ENCODE measurements around the gene BNIPL. TPM values are rescaled to one million over a fixed set of nuclear protein-coding genes. Genes with fewer than 3 reads are reported as not detected.

Gene BNIPL
- total and polyA plus RNA-seq, 5 experiments from 2014 or later, result 0.15 to 5.3 (median 2.1) TPM; not detected in 1

GRCh38 chr1:151047925-151048644, 11.7 kb downstream of the BNIPL start:
- Mint-ChIP-seq H3K4me1 (peaks cover 26 to 76% (median 73%) of the 10 kb centered on the region in 4 donors), H3K27ac (peak overlapping the region; percentile 70 to 99 (median 93)), H3K4me3 (peak overlapping the region; percentile 88 to 94 (median 93)), H3K36me3 (peaks cover 6 to 28% (median 8%) of the 10 kb centered on the region in 3 donors), H3K27me3 (no peaks in the 10 kb centered on the region), H3K9me3 (no peaks in the 10 kb centered on the region)
- DNase-seq (peak; percentile 37 to 80 (median 60)), ATAC-seq (peak; percentile 73 to 83)
- POLR2A ChIA-PET, result interaction anchor here (0.5 to 9.7 kb wide), 16 partner anchors 10 to 691 kb away, joined by 3 to 264 read pairs (median 6); partner anchors contain the start of genes CDC42SE1, GABPB2, LYSMD1 and MINDY1

GRCh38 chr1:151048645-151049032, 12.3 kb downstream of the BNIPL start:
- Mint-ChIP-seq H3K4me3 (peak overlapping the region; percentile 88 to 94 (median 93)), H3K27ac (peak overlapping the region; percentile 70 to 99 (median 93)), H3K9me3 (no peaks in the 10 kb centered on the region), H3K4me1 (peaks cover 23 to 79% (median 73%) of the 10 kb centered on the region in 4 donors), H3K27me3 (no peaks in the 10 kb centered on the region), H3K36me3 (peaks cover 6 to 33% (median 8%) of the 10 kb centered on the region in 3 donors)
- no peak for DNase-seq
- peak; percentile 12 to 16 for ATAC-seq
- POLR2A ChIA-PET, result interaction anchor here (0.6 to 9.7 kb wide), 12 partner anchors 9 to 123 kb away, joined by 3 to 264 read pairs (median 9); partner anchors contain the start of genes CDC42SE1, GABPB2, LYSMD1 and MINDY1

GRCh38 chr1:151049458-151049857, 13.1 kb downstream of the BNIPL start:
- Mint-ChIP-seq H3K4me1 (peaks cover 22 to 86% (median 79%) of the 10 kb centered on the region in 4 donors), H3K4me3 (peak overlapping the region; percentile 48 to 94 (median 92))
- DNase-seq, result no peak

GRCh38 chr1:151050051-151050688, 13.8 kb downstream of the BNIPL start:
- no peak for DNase-seq
- POLR2A ChIA-PET, result interaction anchor here (0.6 to 9.7 kb wide), 11 partner anchors 7 to 140 kb away, joined by 3 to 264 read pairs (median 3); partner anchors contain the start of genes BNIPL, CDC42SE1, GABPB2 and MLLT11
- Mint-ChIP-seq H3K9me3 (no peaks in the 10 kb centered on the region), H3K4me3 (peak overlapping the region in 8 of 10 donors; percentile 1 to 94 (median 90)), H3K36me3 (peaks cover 10 to 49% (median 20%) of the 10 kb centered on the region in 3 donors), H3K27me3 (no peaks in the 10 kb centered on the region), H3K4me1 (peaks cover 26 to 93% (median 86%) of the 10 kb centered on the region in 4 donors), H3K27ac (peak overlapping the region in 9 of 10 donors; percentile 85 to 99 (median 93))
- ATAC-seq, result no peak

More at GRCh38 chr1:151049458-151049857, 13.1 kb downstream of the BNIPL start:
- ATAC-seq, result no peak
- peaks cover 6 to 41% (median 12%) of the 10 kb centered on the region in 3 donors for H3K36me3 Mint-ChIP-seq
- H3K9me3 Mint-ChIP-seq, result no peaks in the 10 kb centered on the region
- no peaks in the 10 kb centered on the region for H3K27me3 Mint-ChIP-seq
- POLR2A ChIA-PET, result interaction anchor here (0.5 to 9.7 kb wide), 13 partner anchors 8 to 140 kb away, joined by 3 to 264 read pairs (median 3); partner anchors contain the start of genes BNIPL, CDC42SE1, GABPB2 and MLLT11
- peak overlapping the region; percentile 70 to 99 (median 93) for H3K27ac Mint-ChIP-seq

GRCh38 chr1:151051356-151052009, 15.1 kb downstream of the BNIPL start:
- peaks cover 13 to 58% (median 29%) of the 10 kb centered on the region in 3 donors for H3K36me3 Mint-ChIP-seq
- peak overlapping the region in 6 of 10 donors; percentile 14 to 54 (median 25) for H3K4me3 Mint-ChIP-seq
- POLR2A ChIA-PET, result interaction anchor here (1.2 to 9.7 kb wide), 5 partner anchors 6 to 43 kb away, joined by 3 to 264 read pairs (median 3); partner anchors contain the start of genes CDC42SE1, MLLT11 and PRUNE1
- H3K9me3 Mint-ChIP-seq, result no peaks in the 10 kb centered on the region
- DNase-seq, result no peak
- no peaks in the 10 kb centered on the region for H3K27me3 Mint-ChIP-seq
- ATAC-seq, result no peak
- peaks cover 33 to 95% (median 89%) of the 10 kb centered on the region in 4 donors for H3K4me1 Mint-ChIP-seq
- peak overlapping the region; percentile 72 to 99 (median 88) for H3K27ac Mint-ChIP-seq

GRCh38 chr1:151054971-151055547, 18.7 kb downstream of the BNIPL start:
- Mint-ChIP-seq H3K27me3 (no peaks in the 10 kb centered on the region), H3K27ac (peak overlapping the region; percentile 88 to 99 (median 96)), H3K36me3 (peaks cover 33 to 81% (median 49%) of the 10 kb centered on the region in 3 donors), H3K4me1 (peaks cover 33 to 85% (median 68%) of the 10 kb centered on the region in 4 donors), H3K4me3 (peak overlapping the region; percentile 93 to 100 (median 98)), H3K9me3 (no peaks in the 10 kb centered on the region)
- ATAC-seq (no peak), DNase-seq (no peak)
- POLR2A ChIA-PET, result interaction anchor here (0.7 to 10.8 kb wide), 12 partner anchors 8 to 1168 kb away, joined by 3 to 264 read pairs (median 3); partner anchors contain the start of genes C1orf56, CERS2, GABPB2 and MINDY1

GRCh38 chr1:151055581-151055980, 19.2 kb downstream of the BNIPL start:
- Mint-ChIP-seq H3K36me3 (peaks cover 33 to 80% (median 49%) of the 10 kb centered on the region in 3 donors), H3K4me1 (peaks cover 37 to 85% (median 69%) of the 10 kb centered on the region in 4 donors), H3K27me3 (no peaks in the 10 kb centered on the region), H3K9me3 (no peaks in the 10 kb centered on the region), H3K27ac (peak overlapping the region; percentile 88 to 99 (median 96)), H3K4me3 (peak overlapping the region; percentile 93 to 100 (median 98))
- POLR2A ChIA-PET, result interaction anchor here (0.7 to 10.8 kb wide), 15 partner anchors 9 to 1169 kb away, joined by 3 to 264 read pairs (median 3); partner anchors contain the start of genes C1orf56, CERS2, GABPB2 and MINDY1
- ATAC-seq (no peak), DNase-seq (no peak)

GRCh38 chr1:151056149-151056548, 19.8 kb downstream of the BNIPL start:
- ATAC-seq (peak; percentile 44), DNase-seq (peak in 6 of 10 donors; percentile 31 to 71 (median 48))
- H3K4me3 Mint-ChIP-seq, result peak overlapping the region; percentile 93 to 100 (median 98)
- POLR2A ChIA-PET, result interaction anchor here (0.8 to 10.8 kb wide), 12 partner anchors 9 to 134 kb away, joined by 3 to 264 read pairs (median 7); partner anchors contain the start of genes C1orf56, GABPB2, MINDY1 and SCNM1
- no peaks in the 10 kb centered on the region for H3K9me3 Mint-ChIP-seq
- H3K4me1 Mint-ChIP-seq, result peaks cover 40 to 86% (median 70%) of the 10 kb centered on the region in 4 donors
- peaks cover 33 to 74% (median 49%) of the 10 kb centered on the region in 3 donors for H3K36me3 Mint-ChIP-seq
- H3K27ac Mint-ChIP-seq, result peak overlapping the region; percentile 88 to 99 (median 96)
- H3K27me3 Mint-ChIP-seq, result no peaks in the 10 kb centered on the region

GRCh38 chr1:151058692-151059091, 22.3 kb downstream of the BNIPL start:
- DNase-seq, result peak in 2 of 10 donors; percentile 5 to 34
- peaks cover 27 to 50% (median 41%) of the 10 kb centered on the region in 3 donors for H3K36me3 Mint-ChIP-seq
- ATAC-seq, result no peak
- POLR2A ChIA-PET, result interaction anchor here (0.7 to 10.8 kb wide), 16 partner anchors 12 to 1172 kb away, joined by 3 to 264 read pairs (median 7); partner anchors contain the start of genes C1orf56, GABPB2, MINDY1 and RPRD2
- H3K27ac Mint-ChIP-seq, result peak overlapping the region; percentile 88 to 99 (median 96)
- no peaks in the 10 kb centered on the region for H3K27me3 Mint-ChIP-seq
- peak overlapping the region; percentile 93 to 100 (median 98) for H3K4me3 Mint-ChIP-seq
- no peaks in the 10 kb centered on the region for H3K9me3 Mint-ChIP-seq
- H3K4me1 Mint-ChIP-seq, result peaks cover 35 to 73% (median 57%) of the 10 kb centered on the region in 4 donors

- DNase-seq (peak; percentile 75 to 90 (median 82)), ATAC-seq (peak; percentile 77 to 84)
- POLR2A ChIA-PET, result interaction anchor here (0.6 to 10.8 kb wide), 17 partner anchors 11 to 1173 kb away, joined by 3 to 264 read pairs (median 7); partner anchors contain the start of genes C1orf56, GABPB2, MINDY1 and RPRD2
- H3K27ac Mint-ChIP-seq, result peak within 1 kb of the TSS; percentile 88 to 99 (median 96)
- no peaks in the 10 kb centered on the region for H3K9me3 Mint-ChIP-seq
- H3K36me3 Mint-ChIP-seq, result peaks cover 27 to 43% (median 37%) of the 10 kb centered on the region in 3 donors
- no peaks in the 10 kb centered on the region for H3K27me3 Mint-ChIP-seq
- peaks cover 35 to 70% (median 52%) of the 10 kb centered on the region in 4 donors for H3K4me1 Mint-ChIP-seq
- peak within 1 kb of the TSS; percentile 93 to 100 (median 98) for H3K4me3 Mint-ChIP-seq
These were observed 23.0 kb downstream of the BNIPL start, which contains the start of gene CDC42SE1 for GRCh38 chr1:151059109-151060006. TSS of gene CDC42SE1 (minus strand) at chr1:151059622. CDS start at chr1:151055730, 3,892 bp downstream.

All from naive thymus-derived CD8-positive, alpha-beta T cell (primary cell).